Calu3 (cell line): ENCODE measurements around the gene TSPAN31. TPM values are rescaled to one million over a fixed set of nuclear protein-coding genes. Genes with fewer than 3 reads are reported as not detected.
A peak's percentile ranks its signal among the peaks of the same experiment; 100 is the strongest.

ENCODE experiments used
- BruUV-seq: library from RNA; stranded (reverse); fragments of 400-500 nt; replicated peaks from 2 replicates; lab custom pipeline; 2021; lab: Mats Ljungman, UMichigan
- CTCF ChIA-PET: fragments of 300-600 bp; sonication (Branson Sonifier 250); formaldehyde crosslinking; loops from one replicate; lab custom pipeline; 2022; ENCODE audit warnings: antibody characterized with exemption; lab: Charles Lee
- DNase-seq: peaks from one replicate; pipeline ENCODE4 v3.0.0; 2022
- H3K27ac Mint-ChIP-seq: one replicate; pipeline ENCODE4 v1.8.0; 2022; ENCODE audit warnings: mixed read lengths; ENCODE audit not compliant: unreplicated experiment
- H3K27me3 Mint-ChIP-seq: one replicate; pipeline ENCODE4 v1.8.0; 2022; ENCODE audit warnings: mixed read lengths; ENCODE audit not compliant: unreplicated experiment
- H3K36me3 Mint-ChIP-seq: one replicate; pipeline ENCODE4 v1.8.0; 2022; ENCODE audit warnings: mild to moderate bottlenecking, moderate library complexity, mixed read lengths; ENCODE audit not compliant: insufficient read depth, unreplicated experiment
- H3K4me1 Mint-ChIP-seq: one replicate; pipeline ENCODE4 v1.8.0; 2022; ENCODE audit warnings: mild to moderate bottlenecking, low read depth, mixed read lengths; ENCODE audit not compliant: unreplicated experiment
- H3K4me3 Mint-ChIP-seq: one replicate; pipeline ENCODE4 v1.8.0; 2022; ENCODE audit warnings: mild to moderate bottlenecking, low read depth, moderate library complexity, mixed read lengths; ENCODE audit not compliant: unreplicated experiment
- H3K9me3 Mint-ChIP-seq: one replicate; pipeline ENCODE4 v1.8.0; 2022; ENCODE audit warnings: low read depth, mixed read lengths; ENCODE audit not compliant: unreplicated experiment
- CTCF ChIP-seq: fragments of 200-600 bp; IDR thresholded peaks from one replicate; pipeline ENCODE4 v1.8.0; 2022; ENCODE audit warnings: antibody characterized with exemption; ENCODE audit not compliant: unreplicated experiment
- intact Hi-C: fragments of 100-400 bp; cut with micrococcal nuclease; formaldehyde crosslinking; loops from one replicate; pipeline ENCODE4 v1.10.0; 2022; ENCODE audit not compliant: unreplicated experiment
- total RNA-seq: library from RNA; stranded (reverse); gene quantifications from 2 replicates; pipeline ENCODE4 v1.2.3, GENCODE V29; 2022

The TSPAN31 gene
- total RNA-seq, 1 experiment from 2014 or later, result 40.2 TPM

GRCh38 chr12:57756406-57757341, 11.8 kb downstream of the TSPAN31 start:
- peak; percentile 64 for TF ChIP-seq CTCF
- peaks cover 58% of the 10 kb centered on the region for H3K36me3 Mint-ChIP-seq
- no peaks in the 10 kb centered on the region for H3K9me3 Mint-ChIP-seq
- H3K4me3 Mint-ChIP-seq, result peak overlapping the region; percentile 67
- peak; percentile 66 for DNase-seq
- CTCF ChIA-PET, result interaction anchor here (0.6 to 1.8 kb wide), 8 partner anchors 8 to 109 kb away, joined by 3 to 9 read pairs (median 4); partner anchors contain the start of genes CYP27B1, EEF1AKMT3, METTL1 and OS9
- peak overlapping the region; percentile 41 for H3K27ac Mint-ChIP-seq
- no peaks in the 10 kb centered on the region for H3K27me3 Mint-ChIP-seq
- H3K4me1 Mint-ChIP-seq, result peaks cover 39% of the 10 kb centered on the region
- intact Hi-C loops, result no loop called here
- no TSS peak for BruUV-seq

- Mint-ChIP-seq H3K36me3 (peaks cover 54% of the 10 kb centered on the region), H3K9me3 (no peaks in the 10 kb centered on the region), H3K27ac (no peak overlapping the region), H3K4me3 (no peak overlapping the region), H3K4me1 (peaks cover 30% of the 10 kb centered on the region), H3K27me3 (peaks cover under 1% of the 10 kb centered on the region)
- no peak for DNase-seq
- intact Hi-C loops, result no loop called here
- TF ChIP-seq CTCF, result no peak
- BruUV-seq, result no TSS peak
- CTCF ChIA-PET, result no interaction called here
Measured at GRCh38 chr12:57757771-57758170, 12.9 kb downstream of the TSPAN31 start.

GRCh38 chr12:57758552-57759359, 13.9 kb downstream of the TSPAN31 start:
- CTCF ChIA-PET, result interaction anchor here (0.8 to 0.9 kb wide), 2 partner anchors 33 to 138 kb away, joined by 3 to 4 read pairs; no protein-coding TSS in a partner anchor
- DNase-seq, result no peak
- intact Hi-C loops, result no loop called here
- Mint-ChIP-seq H3K9me3 (no peaks in the 10 kb centered on the region), H3K36me3 (peaks cover 58% of the 10 kb centered on the region), H3K4me1 (peaks cover 20% of the 10 kb centered on the region), H3K27me3 (peaks cover 11% of the 10 kb centered on the region), H3K27ac (no peak overlapping the region), H3K4me3 (no peak overlapping the region)
- TF ChIP-seq CTCF, result no peak
- BruUV-seq, result no TSS peak

GRCh38 chr12:57759360-57759980, 14.6 kb downstream of the TSPAN31 start:
- no peak overlapping the region for H3K27ac Mint-ChIP-seq
- CTCF ChIA-PET, result interaction anchor here (0.5 to 0.9 kb wide), 4 partner anchors 13 to 416 kb away, joined by 3 to 4 read pairs (median 3); partner anchors contain the start of genes EEF1AKMT3 and METTL1

More at GRCh38 chr12:57759360-57759980, 14.6 kb downstream of the TSPAN31 start:
- Mint-ChIP-seq H3K4me3 (no peak overlapping the region), H3K36me3 (peaks cover 57% of the 10 kb centered on the region), H3K9me3 (no peaks in the 10 kb centered on the region), H3K27me3 (peaks cover 18% of the 10 kb centered on the region), H3K4me1 (peaks cover 14% of the 10 kb centered on the region)
- no TSS peak for BruUV-seq
- peak; percentile 57 for DNase-seq
- peak; percentile 55 for TF ChIP-seq CTCF
- intact Hi-C loops, result no loop called here
